GM23248 (cell line): ENCODE data around the gene OMG.

Experiments used
- EZH2 ChIP-seq: fragments of 200-600 bp; sonication (generic); IDR thresholded peaks from 2 replicates; pipeline ENCODE4 v1.6.1; 2018; ENCODE audit warnings: antibody characterized with exemption, mild to moderate bottlenecking; ENCODE audit not compliant: insufficient read depth, poor library complexity, severe bottlenecking
- EZH2phosphoT487 ChIP-seq: fragments of 200-600 bp; sonication (generic); IDR thresholded peaks from 2 replicates; pipeline ENCODE4 v1.6.1; 2018; ENCODE audit warnings: antibody characterized with exemption, moderate library complexity, mild to moderate bottlenecking, low read depth; ENCODE audit not compliant: insufficient read depth

- TF ChIP-seq EZH2phosphoT487 (no peak), EZH2 (no peak)
Measured at GRCh38 chr17:31248986-31249834, 47.8 kb downstream of the OMG start.
